Activated CD4-positive, alpha-beta T cell treated with anti-CD3 and anti-CD28 coated beads, Interleukin-2, amount 50 U/mL, for 1 hour (primary cell): Measurements from ENCODE around the gene SLC8A2.

Experiments
- DNase-seq: peaks from one replicate; pipeline ENCODE4 v3.0.0-alpha.2; 2020

Gene SLC8A2

GRCh38 chr19:47503826-47504150, 32.1 kb upstream of the SLC8A2 start:
- DNase-seq, result no peak

- no peak for DNase-seq
Measured at GRCh38 chr19:47503130-47503825, 31.6 kb upstream of the SLC8A2 start.

- DNase-seq, result no peak
Measured at GRCh38 chr19:47499863-47500830, 28.5 kb upstream of the SLC8A2 start.

GRCh38 chr19:47499371-47499770, 27.7 kb upstream of the SLC8A2 start:
- no peak for DNase-seq

GRCh38 chr19:47498561-47498960, 26.9 kb upstream of the SLC8A2 start:
- no peak for DNase-seq

- no peak for DNase-seq
Measured at GRCh38 chr19:47497821-47498520, 26.3 kb upstream of the SLC8A2 start.

- DNase-seq, result no peak
Measured at GRCh38 chr19:47497050-47497766, 25.5 kb upstream of the SLC8A2 start.

- DNase-seq, result no peak
Measured at GRCh38 chr19:47495478-47496372, 24.0 kb upstream of the SLC8A2 start.

GRCh38 chr19:47494729-47495128, 23.0 kb upstream of the SLC8A2 start:
- no peak for DNase-seq

- no peak for DNase-seq
Measured at GRCh38 chr19:47494211-47494547, 22.5 kb upstream of the SLC8A2 start.

- DNase-seq, result no peak
Measured at GRCh38 chr19:47493378-47494210, 21.9 kb upstream of the SLC8A2 start.

GRCh38 chr19:47492571-47493377, 21.1 kb upstream of the SLC8A2 start:
- no peak for DNase-seq

- no peak for DNase-seq
Measured at GRCh38 chr19:47492137-47492533, 20.4 kb upstream of the SLC8A2 start.

GRCh38 chr19:47491358-47492136, 19.9 kb upstream of the SLC8A2 start:
- DNase-seq, result no peak

GRCh38 chr19:47490847-47491246, 19.2 kb upstream of the SLC8A2 start:
- DNase-seq, result no peak

GRCh38 chr19:47490031-47490430, 18.3 kb upstream of the SLC8A2 start:
- no peak for DNase-seq

- no peak for DNase-seq
Measured at GRCh38 chr19:47489072-47489914, 17.6 kb upstream of the SLC8A2 start.
